ENCODE measurements around the gene ATP8A1.
"Not testable (repeated sequence)": the region's sequence is repeated elsewhere in the genome, so short reads cannot be mapped to it uniquely, and the experiment has no call there.

The ATP8A1 gene

DNA sequence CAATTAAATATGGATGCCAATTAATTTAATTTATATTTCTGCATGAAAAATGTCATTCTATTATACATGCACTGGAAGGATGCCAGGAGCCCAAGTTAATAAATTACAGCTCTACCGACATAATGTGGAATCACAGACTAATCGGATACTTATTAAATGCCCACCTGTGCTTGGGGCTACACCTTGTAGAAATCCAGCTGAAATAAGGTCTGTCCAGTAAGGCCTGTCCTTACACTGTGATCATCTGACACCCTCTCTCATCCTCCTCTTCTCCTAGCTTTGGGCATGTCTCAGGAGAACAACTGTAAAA lies 265.6 kb downstream of the ATP8A1 start:
- Histone ChIP-seq H3K27me3 (replicated peaks) (no peaks in the 10 kb centered on the region), H3K36me3 (replicated peaks) (no peaks in the 10 kb centered on the region), H3K27ac (no peak overlapping the region), H3K4me3 (ENCODE audit: low read depth, low read length) (no peak overlapping the region)
- TF ChIP-seq, protein P1, sequence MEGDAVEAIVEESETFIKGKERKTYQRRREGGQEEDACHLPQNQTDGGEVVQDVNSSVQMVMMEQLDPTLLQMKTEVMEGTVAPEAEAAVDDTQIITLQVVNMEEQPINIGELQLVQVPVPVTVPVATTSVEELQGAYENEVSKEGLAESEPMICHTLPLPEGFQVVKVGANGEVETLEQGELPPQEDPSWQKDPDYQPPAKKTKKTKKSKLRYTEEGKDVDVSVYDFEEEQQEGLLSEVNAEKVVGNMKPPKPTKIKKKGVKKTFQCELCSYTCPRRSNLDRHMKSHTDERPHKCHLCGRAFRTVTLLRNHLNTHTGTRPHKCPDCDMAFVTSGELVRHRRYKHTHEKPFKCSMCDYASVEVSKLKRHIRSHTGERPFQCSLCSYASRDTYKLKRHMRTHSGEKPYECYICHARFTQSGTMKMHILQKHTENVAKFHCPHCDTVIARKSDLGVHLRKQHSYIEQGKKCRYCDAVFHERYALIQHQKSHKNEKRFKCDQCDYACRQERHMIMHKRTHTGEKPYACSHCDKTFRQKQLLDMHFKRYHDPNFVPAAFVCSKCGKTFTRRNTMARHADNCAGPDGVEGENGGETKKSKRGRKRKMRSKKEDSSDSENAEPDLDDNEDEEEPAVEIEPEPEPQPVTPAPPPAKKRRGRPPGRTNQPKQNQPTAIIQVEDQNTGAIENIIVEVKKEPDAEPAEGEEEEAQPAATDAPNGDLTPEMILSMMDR (IDR thresholded peaks at IDR 0.05; ENCODE audit: low read depth, low read length, missing control alignments) = no peak
- no peak for DNase-seq
- in situ Hi-C loops (cut with HindIII; ENCODE audit: low pct_ligation_motif_present, low sequenced_read_pairs) = no loop called here

GRCh38 chr4:42390622-42391354 lies 266.1 kb downstream of the ATP8A1 start:
- in situ Hi-C loops (cut with HindIII; ENCODE audit: low pct_ligation_motif_present, low sequenced_read_pairs) = no loop called here
- no peak for DNase-seq
- TF ChIP-seq, protein P1 (IDR thresholded peaks at IDR 0.05; ENCODE audit: low read depth, low read length, missing control alignments) = no peak
- H3K27ac ChIP-seq = no peak overlapping the region
- no peaks in the 10 kb centered on the region for H3K36me3 ChIP-seq (replicated peaks)
- no peaks in the 10 kb centered on the region for H3K27me3 ChIP-seq (replicated peaks)
- H3K4me3 ChIP-seq (ENCODE audit: low read depth, low read length) = no peak overlapping the region

- Histone ChIP-seq H3K4me3 (ENCODE audit: low read depth, low read length) (no peak overlapping the region), H3K27ac (no peak overlapping the region), H3K36me3 (replicated peaks) (no peaks in the 10 kb centered on the region), H3K27me3 (replicated peaks) (no peaks in the 10 kb centered on the region)
- no peak for DNase-seq
- TF ChIP-seq, protein P1 (IDR thresholded peaks at IDR 0.05; ENCODE audit: low read depth, low read length, missing control alignments) = no peak
- in situ Hi-C loops (cut with HindIII; ENCODE audit: low pct_ligation_motif_present, low sequenced_read_pairs) = no loop called here
Observed at GRCh38 chr4:42385516-42385915, 271.4 kb downstream of the ATP8A1 start.

DNA sequence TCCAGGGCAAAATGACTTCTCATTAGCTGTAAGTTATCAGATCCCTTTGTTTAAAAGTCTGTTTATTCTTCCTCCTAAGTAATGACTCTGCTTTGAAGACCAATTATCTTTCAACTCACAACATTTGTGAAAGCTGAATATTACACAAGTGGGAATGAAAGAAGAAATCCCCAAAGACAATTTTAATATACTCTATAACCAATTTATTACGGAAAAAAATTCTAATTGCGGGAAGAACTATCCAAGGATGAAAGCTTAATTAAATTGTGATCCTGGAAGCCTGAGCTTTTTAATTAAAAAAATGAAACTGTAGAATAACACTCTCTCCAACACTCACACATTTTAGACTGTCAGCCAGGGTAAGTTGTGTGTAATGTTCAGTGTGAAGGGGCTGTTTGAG lies 275.2 kb downstream of the ATP8A1 start:
- TF ChIP-seq, protein P1 (IDR thresholded peaks at IDR 0.05; ENCODE audit: low read depth, low read length, missing control alignments) = no peak
- no peak overlapping the region for H3K27ac ChIP-seq
- H3K27me3 ChIP-seq (replicated peaks) = no peaks in the 10 kb centered on the region
- H3K4me3 ChIP-seq (ENCODE audit: low read depth, low read length) = no peak overlapping the region
- in situ Hi-C loops (cut with HindIII; ENCODE audit: low pct_ligation_motif_present, low sequenced_read_pairs) = no loop called here
- DNase-seq = no peak
- H3K36me3 ChIP-seq (replicated peaks) = no peaks in the 10 kb centered on the region

GRCh38 chr4:42377497-42377896 lies 279.4 kb downstream of the ATP8A1 start:
- H3K27ac ChIP-seq = no peak overlapping the region
- H3K4me3 ChIP-seq (ENCODE audit: low read depth, low read length) = no peak overlapping the region
- TF ChIP-seq, protein P1 (IDR thresholded peaks at IDR 0.05; ENCODE audit: low read depth, low read length, missing control alignments) = no peak
- H3K36me3 ChIP-seq (replicated peaks) = no peaks in the 10 kb centered on the region
- no peak for DNase-seq
- in situ Hi-C loops (cut with HindIII; ENCODE audit: low pct_ligation_motif_present, low sequenced_read_pairs) = no loop called here
- H3K27me3 ChIP-seq (replicated peaks) = no peaks in the 10 kb centered on the region

DNA sequence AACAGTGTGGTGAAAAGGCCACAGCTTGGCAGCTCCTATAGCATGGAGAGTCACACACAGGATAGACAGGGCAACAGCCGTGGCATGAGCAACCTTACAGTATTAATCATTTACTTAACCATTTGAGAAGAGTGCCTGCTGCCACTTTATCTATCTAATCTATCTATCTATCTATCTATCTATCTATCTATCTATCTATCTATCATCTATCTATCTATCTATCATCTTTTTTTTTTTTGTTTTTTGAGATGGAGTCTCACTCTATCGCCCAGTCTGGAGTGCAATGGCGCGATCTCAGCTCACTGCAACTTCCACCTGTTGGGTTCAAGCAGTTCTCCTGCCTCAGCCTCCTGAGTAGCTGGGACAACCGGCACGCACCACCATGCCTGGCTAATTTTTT lies 284.6 kb downstream of the ATP8A1 start:
- in situ Hi-C loops (cut with HindIII; ENCODE audit: low pct_ligation_motif_present, low sequenced_read_pairs); H3K36me3 ChIP-seq (replicated peaks); H3K27me3 ChIP-seq (replicated peaks); H3K4me3 ChIP-seq (ENCODE audit: low read depth, low read length); H3K27ac ChIP-seq; DNase-seq: not testable (repeated sequence)
